Activated CD8-positive, alpha-beta memory T cell treated with anti-CD3 and anti-CD28 coated beads for 24 hours (primary cell): ENCODE measurements around the gene ITK.
A peak's percentile ranks its signal among the peaks of the same experiment; 100 is the strongest.

Experiments used
- DNase-seq: peaks from one replicate; pipeline ENCODE4 v3.0.0-alpha.2; 2020

ITK gene

GRCh38 chr5:157248821-157249470 lies 68.3 kb downstream of the ITK start:
- no peak for DNase-seq

GRCh38 chr5:157252711-157253465 lies 72.2 kb downstream of the ITK start:
- DNase-seq = peak; percentile 78

GRCh38 chr5:157253547-157253946 lies 72.9 kb downstream of the ITK start:
- DNase-seq = no peak

- no peak for DNase-seq
Measured at GRCh38 chr5:157258450-157258849, 77.8 kb downstream of the ITK start.

- no peak for DNase-seq
Measured at GRCh38 chr5:157259699-157260098, 79.1 kb downstream of the ITK start.

- DNase-seq = no peak
Measured at GRCh38 chr5:157263496-157264090, 83.0 kb downstream of the ITK start.

GRCh38 chr5:157265714-157266285 lies 85.2 kb downstream of the ITK start, which contains the start of gene CYFIP2:
Gene CYFIP2, plus strand, starts transcription at chr5:157266123. Its CDS starts 19,239 bp downstream, at chr5:157285362.
- peak; percentile 93 for DNase-seq

GRCh38 chr5:157266286-157267007 lies 85.8 kb downstream of the ITK start:
- peak; percentile 84 for DNase-seq

- DNase-seq = no peak
Measured at GRCh38 chr5:157267025-157267424, 86.4 kb downstream of the ITK start.

GRCh38 chr5:157267761-157268480 lies 87.3 kb downstream of the ITK start:
- DNase-seq = no peak

GRCh38 chr5:157269165-157269671 lies 88.6 kb downstream of the ITK start:
- DNase-seq = no peak

GRCh38 chr5:157269761-157270272 lies 89.2 kb downstream of the ITK start:
- DNase-seq = no peak

- no peak for DNase-seq
Measured at GRCh38 chr5:157270771-157271170, 90.1 kb downstream of the ITK start.

- DNase-seq = peak; percentile 88
Measured at GRCh38 chr5:157271740-157272271, 91.2 kb downstream of the ITK start.

GRCh38 chr5:157273131-157273556 lies 92.5 kb downstream of the ITK start:
- no peak for DNase-seq

- DNase-seq = no peak
Measured at GRCh38 chr5:157275403-157275802, 94.8 kb downstream of the ITK start.

- DNase-seq = no peak
Measured at GRCh38 chr5:157278319-157279037, 97.8 kb downstream of the ITK start.

GRCh38 chr5:157279605-157280239 lies 99.1 kb downstream of the ITK start:
- no peak for DNase-seq

- no peak for DNase-seq
Measured at GRCh38 chr5:157280927-157281326, 100.3 kb downstream of the ITK start.

- no peak for DNase-seq
Measured at GRCh38 chr5:157282150-157282549, 101.5 kb downstream of the ITK start.
